B cell (primary cell): Measurements from ENCODE around the gene SMPD3. TPM values are rescaled to one million over a fixed set of nuclear protein-coding genes. Genes with fewer than 3 reads are reported as not detected.

Source experiments
- ATAC-seq: fragments of 200-7000 bp; cut with Tn5 transposase; one replicate; pipeline ENCODE4 v1.10.0; 2021; ENCODE audit warnings: low read depth, mild to moderate bottlenecking, moderate number of reproducible peaks, moderate library complexity
- CTCF ChIA-PET: fragments of 350-600 bp; sonication (Branson Sonifier 250); formaldehyde crosslinking; loops from one replicate; lab custom pipeline; 2021; ENCODE audit warnings: antibody characterized with exemption, inconsistent platforms; lab: Charles Lee
- POLR2A ChIA-PET: fragments of 350-600 bp; sonication (Branson Sonifier 250); formaldehyde crosslinking; loops from one replicate; lab custom pipeline; 2021; ENCODE audit warnings: antibody characterized with exemption; lab: Charles Lee
- DNase-seq: peaks from one replicate; pipeline ENCODE4 v3.0.0; 2013
- H2AFZ ChIP-seq: 2 replicates; pipeline ENCODE4 v1.6.1; 2012; ENCODE audit warnings: mild to moderate bottlenecking, low read depth, low read length; ENCODE audit not compliant: insufficient read depth, poor library complexity, severe bottlenecking
- H3K27ac ChIP-seq, 2 donors: 1 replicate in 1 of 2; 2 replicates in 1 of 2; pipeline ENCODE4 v1.5.1; 2012 to 2013; ENCODE audit warnings: low read length in 2 of 2, mild to moderate bottlenecking in 2 of 2, moderate library complexity in 1 of 2
- H3K27me3 ChIP-seq, 4 experiments: fragments of 200-600 bp in 1 of 4; sonication (generic) in 1 of 4; replicated peaks in 1 of 4; 1 replicate in 2 of 4; 2 replicates in 2 of 4; pipeline versions ENCODE4 v1.6.1 to v1.7.0; 2013 to 2016; ENCODE audit warnings: low read length in 3 of 4, mild to moderate bottlenecking in 2 of 4, mixed read lengths in 1 of 4, moderate library complexity in 1 of 4; ENCODE audit not compliant: insufficient read depth in 4 of 4, control insufficient read depth in 3 of 4; ENCODE audit errors: control extremely low read depth in 1 of 4
- H3K36me3 ChIP-seq, 2 experiments: replicated peaks in 1 of 2; 1 replicate in 1 of 2; 2 replicates in 1 of 2; pipeline versions ENCODE4 v1.6.1 to v1.7.1; 2013; ENCODE audit warnings: low read length in 1 of 2; ENCODE audit not compliant: insufficient read depth in 2 of 2, control insufficient read depth in 1 of 2; ENCODE audit errors: control extremely low read depth in 1 of 2, extremely low read depth in 1 of 2
- H3K4me1 ChIP-seq, 2 donors: fragments of 200-600 bp in 1 of 2; sonication (generic) in 1 of 2; 1 replicate in 1 of 2; 2 replicates in 1 of 2; pipeline versions ENCODE4 v1.5.1 to v1.6.1; 2013 to 2017; ENCODE audit warnings: low read length in 2 of 2; ENCODE audit not compliant: control insufficient read depth in 2 of 2, insufficient read depth in 2 of 2
- H3K4me2 ChIP-seq: replicated peaks from 2 replicates; pipeline ENCODE3; 2012; ENCODE audit warnings: mild to moderate bottlenecking, low read depth, low read length; ENCODE audit not compliant: poor library complexity, severe bottlenecking
- H3K4me3 ChIP-seq, 5 experiments: fragments of 200-600 bp in 1 of 5; sonication (generic) in 1 of 5; 1 replicate in 3 of 5; 2 replicates in 2 of 5; pipeline versions ENCODE4 v1.5.1 to v1.7.0; 2011 to 2016; ENCODE audit warnings: low read length in 4 of 5, mild to moderate bottlenecking in 4 of 5, low read depth in 2 of 5, control low read depth in 1 of 5, moderate library complexity in 1 of 5; ENCODE audit not compliant: insufficient read depth in 1 of 5; ENCODE audit errors: control extremely low read depth in 1 of 5, extremely low read depth in 1 of 5
- H3K79me2 ChIP-seq: fragments of 200-600 bp; sonication (generic); one replicate; pipeline ENCODE4 v1.6.0; 2016; ENCODE audit warnings: low read length; ENCODE audit not compliant: control insufficient read depth, insufficient read depth
- H3K9ac ChIP-seq: fragments of 200-600 bp; sonication (generic); 2 replicates; pipeline ENCODE4 v1.6.1; 2017; ENCODE audit warnings: mild to moderate bottlenecking, low read length, moderate library complexity
- H3K9me3 ChIP-seq, 3 donors: one replicate each; pipeline versions ENCODE4 v1.6.1 to v1.7.1; 2013; ENCODE audit warnings: low read length in 2 of 3; ENCODE audit not compliant: control insufficient read depth in 2 of 3, insufficient read depth in 1 of 3; ENCODE audit errors: control extremely low read depth in 1 of 3
- H4K20me1 ChIP-seq: 2 replicates; pipeline ENCODE4 v1.6.0; 2012; ENCODE audit warnings: mild to moderate bottlenecking, low read length; ENCODE audit not compliant: insufficient read depth, control insufficient read depth, poor library complexity, severe bottlenecking
- H3K27ac Mint-ChIP-seq: one replicate; pipeline ENCODE4 v1.8.0; 2021; ENCODE audit warnings: mixed read lengths
- H3K27me3 Mint-ChIP-seq: one replicate; pipeline ENCODE4 v1.8.0; 2021; ENCODE audit warnings: mixed read lengths
- H3K4me1 Mint-ChIP-seq: one replicate; pipeline ENCODE4 v1.8.0; 2021; ENCODE audit warnings: mixed read lengths
- H3K4me3 Mint-ChIP-seq: one replicate; pipeline ENCODE4 v1.8.0; 2021; ENCODE audit warnings: mixed read lengths
- H3K9me3 Mint-ChIP-seq: one replicate; pipeline ENCODE4 v1.8.0; 2022; ENCODE audit warnings: mixed read lengths; ENCODE audit not compliant: insufficient read depth
- EZH2 ChIP-seq: IDR thresholded peaks from 2 replicates; pipeline ENCODE4 v1.6.1; 2012; ENCODE audit warnings: borderline replicate concordance, low read depth, mild to moderate bottlenecking, moderate library complexity, low read length; ENCODE audit not compliant: insufficient read depth, poor library complexity, severe bottlenecking
- WGBS: methylation state at CpG from one replicate; pipeline ENCODE4 v1.1.5; 2013; ENCODE audit warnings: missing lambda C conversion rate; ENCODE audit not compliant: insufficient coverage; 5-methylcytosine and 5-hydroxymethylcytosine counted together
- intact Hi-C: fragments of 100-400 bp; cut with micrococcal nuclease; formaldehyde crosslinking; loops from one replicate; pipeline ENCODE4 v1.10.0; 2022
- polyA plus RNA-seq: library from polyadenylated mRNA; depleted of rRNA; stranded (reverse); fragments of >200 nt; gene quantifications from 2 replicates; pipeline ENCODE4 v1.2.3, GENCODE V29; 2012
- total RNA-seq, 2 donors: library from RNA; stranded (reverse); fragments of 120-200 nt in 1 of 2; gene quantifications; 1 replicate in 1 of 2; 2 replicates in 1 of 2; pipeline versions ENCODE4 v1.2.3 to v1.2.4, GENCODE V29; 2013 to 2022
- TF ChIP-seq, protein P1 (sequence below): fragments of 200-600 bp; IDR thresholded peaks from one replicate; pipeline ENCODE4 v1.8.0; 2022; ENCODE audit warnings: antibody characterized with exemption, mild to moderate bottlenecking

Gene SMPD3
- total and polyA plus RNA-seq, 2 donors (not counting 1 experiment from before 2014, with no cell fraction given) = 1.2 to 2.8 TPM

DNA sequence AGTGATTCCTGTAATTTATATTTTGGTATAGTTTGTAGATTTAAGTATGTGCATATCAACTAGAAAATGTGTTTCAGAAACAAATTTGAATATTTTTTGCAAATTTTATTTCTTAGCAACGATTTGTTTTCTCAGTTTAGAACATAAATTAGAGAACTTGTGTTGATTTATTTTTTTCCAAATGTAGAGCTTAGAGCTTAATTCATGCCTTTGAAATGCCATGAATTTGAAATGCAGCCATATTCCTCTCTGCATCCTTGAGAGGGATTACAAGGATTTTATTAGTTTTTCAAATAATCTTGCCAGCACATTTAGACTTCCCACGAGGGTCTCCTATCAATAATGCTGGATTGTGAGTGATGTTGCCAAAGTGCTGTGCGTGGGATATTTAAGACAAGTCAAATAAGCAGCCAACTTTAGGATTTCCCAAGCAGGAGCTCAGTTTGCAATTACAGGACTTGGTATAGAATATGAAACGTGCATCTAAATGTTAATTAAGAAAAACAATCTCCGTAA lies 6.7 kb upstream of the SMPD3 start:
- Mint-ChIP-seq H3K27me3 (peaks cover 12% of the 10 kb centered on the region), H3K9me3 (no peaks in the 10 kb centered on the region), H3K27ac (no peak overlapping the region), H3K4me1 (no peaks in the 10 kb centered on the region), H3K4me3 (no peak overlapping the region)
- Histone ChIP-seq H3K4me3 (no peak overlapping the region), H3K27me3 (peaks cover 0 to under 1% (median 0%) of the 10 kb centered on the region in 4 experiments), H3K4me2 (no peak overlapping the region), H3K36me3 (no peaks in the 10 kb centered on the region), H3K27ac (no peak overlapping the region), H3K4me1 (no peaks in the 10 kb centered on the region), H3K79me2 (no peaks in the 10 kb centered on the region), H3K9me3 (peaks cover 0 to 5% (median 0%) of the 10 kb centered on the region in 3 donors), H4K20me1 (no peaks in the 10 kb centered on the region), H2AFZ (no peak overlapping the region), H3K9ac (no peak overlapping the region)
- CTCF ChIA-PET = interaction anchor here (1.3 kb wide), 1 partner anchor 55 kb away, joined by 4 read pairs; no protein-coding TSS in a partner anchor
- DNase-seq (no peak), ATAC-seq (no peak)
- POLR2A ChIA-PET = interaction anchor here (0.6 kb wide), 1 partner anchor 62 kb away, joined by 3 read pairs; no protein-coding TSS in a partner anchor
- TF ChIP-seq, protein P1, sequence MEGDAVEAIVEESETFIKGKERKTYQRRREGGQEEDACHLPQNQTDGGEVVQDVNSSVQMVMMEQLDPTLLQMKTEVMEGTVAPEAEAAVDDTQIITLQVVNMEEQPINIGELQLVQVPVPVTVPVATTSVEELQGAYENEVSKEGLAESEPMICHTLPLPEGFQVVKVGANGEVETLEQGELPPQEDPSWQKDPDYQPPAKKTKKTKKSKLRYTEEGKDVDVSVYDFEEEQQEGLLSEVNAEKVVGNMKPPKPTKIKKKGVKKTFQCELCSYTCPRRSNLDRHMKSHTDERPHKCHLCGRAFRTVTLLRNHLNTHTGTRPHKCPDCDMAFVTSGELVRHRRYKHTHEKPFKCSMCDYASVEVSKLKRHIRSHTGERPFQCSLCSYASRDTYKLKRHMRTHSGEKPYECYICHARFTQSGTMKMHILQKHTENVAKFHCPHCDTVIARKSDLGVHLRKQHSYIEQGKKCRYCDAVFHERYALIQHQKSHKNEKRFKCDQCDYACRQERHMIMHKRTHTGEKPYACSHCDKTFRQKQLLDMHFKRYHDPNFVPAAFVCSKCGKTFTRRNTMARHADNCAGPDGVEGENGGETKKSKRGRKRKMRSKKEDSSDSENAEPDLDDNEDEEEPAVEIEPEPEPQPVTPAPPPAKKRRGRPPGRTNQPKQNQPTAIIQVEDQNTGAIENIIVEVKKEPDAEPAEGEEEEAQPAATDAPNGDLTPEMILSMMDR = no peak
- no peak for TF ChIP-seq EZH2
- 57% methylated on average over 1 of the region's 5 CpGs for WGBS
- intact Hi-C loops = no loop called here

DNA sequence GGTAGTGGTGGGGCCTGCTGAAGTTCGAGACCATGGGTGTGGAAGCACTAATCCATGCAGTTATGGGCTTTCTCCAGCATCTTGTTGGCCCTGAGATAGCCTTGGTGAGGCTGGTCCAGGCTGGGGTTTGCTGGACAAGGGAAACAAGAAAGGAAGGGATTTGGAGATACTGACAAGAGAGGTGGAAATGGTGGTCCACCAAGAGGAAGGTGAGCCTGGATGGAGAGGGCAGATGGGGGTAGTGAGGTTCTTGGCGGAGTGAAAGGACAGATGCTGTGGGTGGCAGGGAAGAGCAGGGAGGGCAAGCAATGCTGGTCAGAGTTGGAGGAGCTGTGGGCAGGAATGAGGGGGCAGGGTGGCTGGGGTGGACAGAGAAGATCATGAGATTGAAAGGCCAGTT lies 5.5 kb upstream of the SMPD3 start:
- no peak for ATAC-seq
- POLR2A ChIA-PET = interaction anchor here (0.6 kb wide), 1 partner anchor 27 kb away, joined by 6 read pairs; no protein-coding TSS in a partner anchor
- intact Hi-C loops = no loop called here

More for the DNA sequence above, 5.5 kb upstream of the SMPD3 start:
- H3K27me3 ChIP-seq = no peaks in the 10 kb centered on the region
- CTCF ChIA-PET = interaction anchor here (1.3 kb wide), 1 partner anchor 56 kb away, joined by 4 read pairs; no protein-coding TSS in a partner anchor
- H3K79me2 ChIP-seq = no peaks in the 10 kb centered on the region
- H3K4me3 ChIP-seq = no peak overlapping the region
- H3K4me2 ChIP-seq = no peak overlapping the region
- no peak overlapping the region for H2AFZ ChIP-seq
- H3K4me3 Mint-ChIP-seq = no peak overlapping the region
- WGBS = 92% methylated on average over 2 of the region's 2 CpGs
- no peaks in the 10 kb centered on the region for H4K20me1 ChIP-seq
- H3K36me3 ChIP-seq = no peaks in the 10 kb centered on the region
- H3K9me3 ChIP-seq = peaks cover 0 to 6% (median 0%) of the 10 kb centered on the region in 3 donors
- H3K27me3 Mint-ChIP-seq = peaks cover 6% of the 10 kb centered on the region
- TF ChIP-seq, protein P1 = no peak
- no peak for TF ChIP-seq EZH2
- no peak overlapping the region for H3K27ac Mint-ChIP-seq
- no peaks in the 10 kb centered on the region for H3K9me3 Mint-ChIP-seq
- no peak overlapping the region for H3K27ac ChIP-seq
- peaks cover 5% of the 10 kb centered on the region for H3K4me1 Mint-ChIP-seq
- no peak for DNase-seq
- peaks cover under 1 to 5% of the 10 kb centered on the region in 2 donors for H3K4me1 ChIP-seq
- no peak overlapping the region for H3K9ac ChIP-seq
